GM12892 (cell line): Measurements from ENCODE around the gene RBM28.
"Not testable (repeated sequence)": the region's sequence is repeated elsewhere in the genome, so short reads cannot be mapped to it uniquely, and the experiment has no call there.

Experiments used
- DNase-seq: peaks from one replicate; pipeline ENCODE4 v3.0.0; 2011; ENCODE audit not compliant: insufficient read length
- FAIRE-seq: peaks from 2 replicates; lab custom pipeline; 2011; peaks lifted over from hg19 to GRCh38; lab: Jason Lieb, UNC
- POLR2A ChIP-seq: IDR thresholded peaks from 2 replicates; pipeline ENCODE4 v1.6.1; 2011; ENCODE audit warnings: low read depth, low read length, control low read depth
- POLR2AphosphoS5 ChIP-seq: IDR thresholded peaks from 2 replicates; pipeline ENCODE4 v1.6.1; 2011; ENCODE audit warnings: low read depth, low read length, control low read depth
- TAF1 ChIP-seq: IDR thresholded peaks from 2 replicates; pipeline ENCODE4 v1.6.1; 2011; ENCODE audit warnings: low read depth, mild to moderate bottlenecking, control low read depth, low read length, borderline replicate concordance

RBM28 gene

GRCh38 chr7:128303133-128303532 is 40.6 kb downstream of the RBM28 start:
- TF ChIP-seq TAF1 (no peak), POLR2AphosphoS5 (no peak), POLR2A (no peak)
- FAIRE-seq, result no peak
- DNase-seq, result no peak

DNA sequence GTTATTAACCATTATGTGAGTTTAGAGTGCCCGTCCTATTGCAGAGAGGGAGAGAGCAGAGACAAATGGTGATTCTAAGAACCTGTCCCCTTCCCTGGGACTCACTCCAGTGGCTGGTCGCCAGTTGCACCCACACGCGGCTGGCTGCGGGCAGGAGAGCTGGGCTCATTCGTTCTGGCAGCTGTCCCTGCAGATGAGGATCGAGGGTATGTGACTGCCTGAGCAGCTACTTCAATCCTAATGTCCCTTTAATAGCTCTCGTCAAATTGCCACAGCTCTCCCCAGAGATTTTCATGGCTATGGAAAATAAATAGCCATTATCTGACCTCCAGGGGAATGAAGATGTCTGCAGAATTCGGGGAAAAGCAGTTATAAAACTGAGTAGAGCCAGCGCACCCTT is 41.6 kb downstream of the RBM28 start:
- FAIRE-seq, result no peak
- no peak for DNase-seq
- TF ChIP-seq TAF1 (no peak), POLR2AphosphoS5 (no peak)

DNA sequence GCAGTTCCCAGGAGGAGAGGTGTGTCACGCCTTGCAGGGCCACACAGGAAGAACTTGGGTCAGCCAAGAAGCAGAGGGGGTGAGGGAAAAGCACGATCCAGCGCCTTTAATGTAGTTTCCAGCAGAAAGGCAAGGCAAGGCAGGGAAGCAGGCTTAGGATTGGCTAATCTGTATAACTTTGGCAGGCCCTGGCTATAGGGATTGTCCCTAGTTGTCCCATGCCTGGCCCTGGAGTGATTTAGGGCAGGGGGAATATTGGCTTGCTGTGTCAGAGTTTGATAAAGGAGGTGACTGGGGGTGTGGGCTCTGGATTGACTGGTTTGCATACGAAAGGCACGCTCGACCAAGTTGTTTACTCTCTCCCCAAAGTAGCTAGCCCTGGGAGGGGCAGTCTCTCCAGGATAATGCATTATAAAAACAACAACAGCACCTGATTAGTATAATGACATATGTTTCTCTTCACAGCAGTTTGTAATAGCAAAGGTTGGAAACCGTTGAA is 44.5 kb downstream of the RBM28 start:
- TF ChIP-seq POLR2A, result no peak
- no peak for TF ChIP-seq TAF1
- TF ChIP-seq POLR2AphosphoS5, result no peak
- DNase-seq (no peak), FAIRE-seq (no peak)

- not testable (repeated sequence) for FAIRE-seq, DNase-seq
These were observed 45.7 kb downstream of the RBM28 start for GRCh38 chr7:128298004-128298403.

- FAIRE-seq (no peak), DNase-seq (no peak)
- TF ChIP-seq POLR2AphosphoS5 (no peak), TAF1 (no peak), POLR2A (no peak)
These were observed 56.2 kb downstream of the RBM28 start for GRCh38 chr7:128287556-128287955.

DNA sequence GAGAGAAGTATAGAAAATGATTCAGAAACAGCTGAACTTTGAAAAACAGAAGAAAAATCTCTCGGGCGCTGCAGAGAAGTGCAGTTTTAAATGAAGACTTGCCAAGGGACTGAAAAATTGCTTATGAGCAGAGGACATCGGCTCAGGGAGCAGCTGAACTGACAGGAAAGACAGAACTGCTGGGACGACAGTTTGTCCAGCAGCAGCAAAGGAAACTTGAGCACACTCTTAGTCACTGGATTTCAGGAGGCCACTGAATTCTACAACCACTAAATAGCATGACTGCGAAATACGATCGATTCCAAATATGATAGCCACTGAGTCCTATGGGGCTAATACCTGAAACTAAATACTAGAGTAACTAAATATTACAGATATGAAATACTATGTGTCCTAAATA is 59.6 kb downstream of the RBM28 start:
- FAIRE-seq, result no peak
- no peak for DNase-seq
- TF ChIP-seq TAF1, result no peak
- no peak for TF ChIP-seq POLR2AphosphoS5
- TF ChIP-seq POLR2A, result no peak

- TF ChIP-seq POLR2A (no peak), POLR2AphosphoS5 (no peak), TAF1 (no peak)
- DNase-seq (no peak), FAIRE-seq (no peak)
These were observed 61.9 kb downstream of the RBM28 start for GRCh38 chr7:128281605-128282380.

- not testable (repeated sequence) for DNase-seq, FAIRE-seq
These were observed 63.3 kb downstream of the RBM28 start for GRCh38 chr7:128280451-128280850.

GRCh38 chr7:128279124-128279713 is 64.5 kb downstream of the RBM28 start:
- FAIRE-seq (no peak), DNase-seq (no peak)
- TF ChIP-seq POLR2A (no peak), POLR2AphosphoS5 (no peak), TAF1 (no peak)

- no peak for DNase-seq
- TF ChIP-seq POLR2AphosphoS5 (no peak), POLR2A (no peak)
- FAIRE-seq, result no peak
These were observed 65.3 kb downstream of the RBM28 start for GRCh38 chr7:128278366-128278765.

GRCh38 chr7:128275681-128276080 is 68.0 kb downstream of the RBM28 start:
- no peak for FAIRE-seq
- TF ChIP-seq POLR2AphosphoS5 (no peak), TAF1 (no peak), POLR2A (no peak)
- DNase-seq, result no peak

DNA sequence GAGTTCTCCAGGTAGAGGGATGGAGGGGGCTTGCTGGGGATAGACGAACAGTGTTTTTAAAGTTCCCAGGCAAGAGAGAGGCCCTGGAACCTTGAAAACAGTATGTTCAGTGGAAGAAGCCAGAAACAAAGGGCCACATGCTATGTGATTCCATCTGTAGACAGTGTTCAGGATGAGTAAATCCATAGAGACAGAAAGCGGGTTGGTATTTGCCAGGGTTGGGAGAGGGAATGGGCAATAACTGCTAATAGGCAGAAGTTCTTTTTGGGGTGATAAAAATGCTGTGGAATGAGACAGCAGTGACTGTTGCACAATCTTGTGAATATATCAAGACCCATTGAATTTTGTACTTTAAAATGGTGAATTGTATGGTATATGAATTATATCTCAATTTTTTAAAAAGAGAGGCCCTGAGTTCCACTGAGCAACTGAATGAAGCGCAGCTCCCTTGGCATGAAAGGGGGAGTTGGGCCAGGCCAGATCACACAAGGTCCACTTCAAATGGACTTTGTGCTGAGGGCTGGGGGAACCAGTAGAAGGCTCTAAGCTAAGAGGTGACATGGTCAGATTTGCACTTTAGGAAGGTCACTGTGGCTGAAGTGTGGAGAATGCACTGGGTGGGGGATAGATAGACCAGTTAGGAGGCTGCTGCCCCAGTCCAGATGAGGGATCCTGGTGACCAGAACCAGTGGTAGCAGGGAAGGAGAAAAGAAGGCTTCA is 68.7 kb downstream of the RBM28 start:
- DNase-seq (no peak), FAIRE-seq (no peak)
- TF ChIP-seq TAF1 (no peak), POLR2AphosphoS5 (no peak), POLR2A (no peak)
